ENCODE measurements around the gene FZD1. TPM values are rescaled to one million over a fixed set of nuclear protein-coding genes. Genes with fewer than 3 reads are reported as not detected.

Gene FZD1
- total RNA-seq, 2 donors from 2014 or later, result 16.9 to 27.0 TPM

DNA sequence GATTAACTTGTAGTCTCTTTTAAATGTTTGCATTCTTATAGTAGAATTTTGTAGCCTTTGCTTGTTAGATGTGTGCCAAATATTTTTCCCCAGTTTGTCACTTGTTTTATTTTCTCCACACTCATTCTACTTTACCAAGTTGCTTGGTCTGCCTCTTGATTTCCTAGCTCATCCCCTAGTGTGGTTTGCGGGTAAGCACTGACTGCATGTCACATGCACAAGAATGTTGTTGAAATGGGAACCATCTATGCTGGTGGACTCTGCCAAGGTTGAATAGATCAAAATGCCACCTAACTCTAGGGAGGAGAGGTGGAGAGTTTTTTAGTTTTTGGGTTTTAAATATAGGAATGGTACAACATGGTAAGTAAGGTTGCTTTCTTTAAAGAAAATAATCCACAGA is 47.6 kb downstream of the FZD1 start:
- no peaks in the 10 kb centered on the region for H3K36me3 ChIP-seq
- no peaks in the 10 kb centered on the region for H3K9me3 ChIP-seq
- DNase-seq (ENCODE audit: low spot score), result no peak
- H3K4me3 ChIP-seq, result no peak overlapping the region
- no peak for TF ChIP-seq CTCF (IDR thresholded peaks at IDR 0.05)
- H3K27me3 ChIP-seq, result no peaks in the 10 kb centered on the region
- H3K27ac ChIP-seq, result no peak overlapping the region
- H3K4me1 ChIP-seq, result no peaks in the 10 kb centered on the region

GRCh38 chr7:91313113-91313512 is 48.9 kb downstream of the FZD1 start:
- Histone ChIP-seq H3K36me3 (no peaks in the 10 kb centered on the region), H3K27me3 (no peaks in the 10 kb centered on the region), H3K9me3 (no peaks in the 10 kb centered on the region), H3K4me3 (no peak overlapping the region), H3K27ac (no peak overlapping the region), H3K4me1 (no peaks in the 10 kb centered on the region)
- no peak for TF ChIP-seq CTCF (IDR thresholded peaks at IDR 0.05)
- no peak for DNase-seq (ENCODE audit: low spot score)

DNA sequence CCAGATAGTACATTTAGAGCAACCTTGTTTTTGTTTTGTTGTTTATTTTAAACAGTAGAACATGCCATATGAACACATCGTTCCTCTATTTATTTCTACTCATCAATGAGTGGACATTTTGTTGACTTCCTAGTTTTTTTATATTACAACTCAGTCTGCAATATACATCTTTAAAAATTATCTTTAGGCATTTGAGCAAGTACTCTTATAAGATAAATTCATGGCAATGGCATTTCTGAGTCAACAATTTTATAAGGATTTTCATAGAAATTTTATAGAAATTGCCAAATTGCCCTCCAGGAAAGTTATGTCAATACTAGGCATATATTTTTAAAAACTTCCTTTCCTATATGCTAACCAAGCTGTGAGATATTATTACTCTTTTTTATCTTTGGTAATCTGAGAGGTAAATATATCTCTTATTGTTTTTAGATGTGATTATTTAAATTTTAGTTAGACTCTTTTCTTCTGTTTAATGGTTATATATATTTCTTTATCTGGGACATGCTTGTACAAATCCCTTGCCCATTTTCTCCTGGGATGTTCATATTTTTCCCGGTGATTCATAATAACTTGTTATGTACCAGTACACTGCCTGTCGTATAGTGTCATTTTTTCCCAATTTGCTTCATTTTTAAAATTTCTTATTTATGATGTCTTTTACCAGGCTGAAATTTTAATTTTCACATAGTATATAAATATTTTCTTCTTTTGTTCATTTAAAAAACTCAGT is 50.5 kb downstream of the FZD1 start:
- no peaks in the 10 kb centered on the region for H3K36me3 ChIP-seq
- H3K27ac ChIP-seq, result no peak overlapping the region
- DNase-seq (ENCODE audit: low spot score), result no peak
- TF ChIP-seq CTCF (IDR thresholded peaks at IDR 0.05), result no peak
- no peaks in the 10 kb centered on the region for H3K27me3 ChIP-seq
- H3K4me3 ChIP-seq, result no peak overlapping the region
- H3K9me3 ChIP-seq, result no peaks in the 10 kb centered on the region
- no peaks in the 10 kb centered on the region for H3K4me1 ChIP-seq

DNA sequence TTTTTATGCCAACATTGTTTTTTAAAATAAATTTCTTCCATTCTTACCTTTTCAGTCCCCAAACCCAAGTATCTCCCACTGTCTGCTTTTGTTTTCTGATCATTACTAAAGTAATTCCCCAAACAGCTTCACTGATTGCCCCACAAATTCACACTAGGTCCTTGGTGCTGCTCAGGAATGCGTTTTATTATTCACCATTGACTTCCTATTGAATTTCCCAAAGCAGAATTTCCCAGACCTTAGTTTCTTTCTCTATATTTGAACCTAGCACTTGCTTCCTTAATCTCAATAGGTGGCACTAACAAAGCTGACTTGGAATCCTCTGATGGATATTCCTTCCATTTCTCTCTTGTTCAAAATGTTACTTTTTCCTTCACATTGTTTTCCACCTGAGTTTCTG is 52.2 kb downstream of the FZD1 start:
- no peak for TF ChIP-seq CTCF (IDR thresholded peaks at IDR 0.05)
- Histone ChIP-seq H3K4me1 (no peaks in the 10 kb centered on the region), H3K27me3 (no peaks in the 10 kb centered on the region), H3K4me3 (no peak overlapping the region), H3K36me3 (no peaks in the 10 kb centered on the region), H3K27ac (no peak overlapping the region), H3K9me3 (no peaks in the 10 kb centered on the region)
- DNase-seq (ENCODE audit: low spot score), result no peak

DNA sequence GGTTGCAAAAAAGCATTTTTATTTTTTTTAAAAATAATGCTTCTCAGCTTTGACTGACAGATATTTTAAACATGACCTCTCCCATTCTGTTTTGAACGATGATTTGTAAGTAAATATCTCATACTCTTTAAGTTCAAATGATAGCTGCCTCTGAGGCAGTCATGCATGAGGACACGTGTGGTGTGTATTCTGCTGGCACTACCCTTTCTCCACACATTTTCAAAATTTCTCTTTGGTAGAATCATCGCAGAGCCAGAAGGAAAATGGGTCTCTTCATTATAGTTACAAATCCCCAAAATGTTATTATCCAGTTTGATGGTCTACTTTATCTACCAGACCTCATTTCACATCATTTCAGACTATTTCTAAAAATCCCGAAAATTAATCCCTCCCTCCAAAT is 55.1 kb downstream of the FZD1 start:
- TF ChIP-seq CTCF (IDR thresholded peaks at IDR 0.05), result no peak
- H3K36me3 ChIP-seq, result no peaks in the 10 kb centered on the region
- no peak overlapping the region for H3K4me3 ChIP-seq
- no peak for DNase-seq (ENCODE audit: low spot score)
- H3K9me3 ChIP-seq, result no peaks in the 10 kb centered on the region
- H3K4me1 ChIP-seq, result no peaks in the 10 kb centered on the region
- no peak overlapping the region for H3K27ac ChIP-seq
- no peaks in the 10 kb centered on the region for H3K27me3 ChIP-seq
